ENCODE measurements around the gene BNC2.

The BNC2 gene

DNA sequence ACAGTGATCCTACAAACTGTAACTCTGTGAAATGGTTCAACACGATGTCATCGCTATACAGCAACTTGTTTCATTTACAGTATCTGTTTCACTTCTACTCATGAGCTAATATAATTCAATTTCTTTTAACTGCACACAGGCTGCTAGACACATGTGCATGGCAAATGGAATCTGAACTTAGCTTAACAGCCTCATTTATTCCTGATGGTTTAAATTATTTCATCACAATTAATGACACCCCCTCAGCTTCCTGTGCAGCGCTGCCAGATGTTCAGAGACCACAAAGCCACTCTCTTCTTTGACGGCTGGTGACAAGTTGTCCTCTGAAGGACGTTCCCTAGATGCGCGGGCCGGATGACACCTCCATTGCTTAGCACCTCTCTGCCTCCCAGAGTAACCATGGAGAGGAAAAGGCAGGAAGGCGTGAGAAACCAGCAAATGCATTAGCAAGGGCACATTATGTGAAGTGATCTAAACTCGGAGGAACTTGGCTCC, 191.1 kb downstream of the BNC2 start:
- ChIA-PET POLR2A (no interaction called here), CTCF (no interaction called here)
- no peak for DNase-seq (ENCODE audit: extremely low spot score)
- no peak for TF ChIP-seq ZNF384 (IDR thresholded peaks at IDR 0.05)
- TF ChIP-seq FOXK2 (IDR thresholded peaks at IDR 0.05), result no peak
- no peak for TF ChIP-seq SP1 (IDR thresholded peaks at IDR 0.05)
- TF ChIP-seq FOXM1 (IDR thresholded peaks at IDR 0.05; ENCODE audit: borderline replicate concordance), result no peak
- no peak for TF ChIP-seq LEF1 (IDR thresholded peaks at IDR 0.05; ENCODE audit: borderline replicate concordance)
- no peak for TF ChIP-seq TARDBP (IDR thresholded peaks at IDR 0.05)
- TF ChIP-seq HDGF (IDR thresholded peaks at IDR 0.05; ENCODE audit: borderline replicate concordance), result no peak
- no peak for TF ChIP-seq SUZ12 (IDR thresholded peaks at IDR 0.05)
- no peak for TF ChIP-seq FOXA1 (IDR thresholded peaks at IDR 0.05)
- TF ChIP-seq ELF4 (IDR thresholded peaks at IDR 0.05), result no peak
- TF ChIP-seq, protein P1, sequence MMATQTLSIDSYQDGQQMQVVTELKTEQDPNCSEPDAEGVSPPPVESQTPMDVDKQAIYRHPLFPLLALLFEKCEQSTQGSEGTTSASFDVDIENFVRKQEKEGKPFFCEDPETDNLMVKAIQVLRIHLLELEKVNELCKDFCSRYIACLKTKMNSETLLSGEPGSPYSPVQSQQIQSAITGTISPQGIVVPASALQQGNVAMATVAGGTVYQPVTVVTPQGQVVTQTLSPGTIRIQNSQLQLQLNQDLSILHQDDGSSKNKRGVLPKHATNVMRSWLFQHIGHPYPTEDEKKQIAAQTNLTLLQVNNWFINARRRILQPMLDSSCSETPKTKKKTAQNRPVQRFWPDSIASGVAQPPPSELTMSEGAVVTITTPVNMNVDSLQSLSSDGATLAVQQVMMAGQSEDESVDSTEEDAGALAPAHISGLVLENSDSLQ (IDR thresholded peaks at IDR 0.05), result no peak
- TF ChIP-seq L3MBTL2 (conservative IDR thresholded peaks at IDR 0.05), result no peak
- no peak for TF ChIP-seq ARNT (IDR thresholded peaks at IDR 0.05)
- TF ChIP-seq NFRKB (IDR thresholded peaks at IDR 0.05), result no peak

DNA sequence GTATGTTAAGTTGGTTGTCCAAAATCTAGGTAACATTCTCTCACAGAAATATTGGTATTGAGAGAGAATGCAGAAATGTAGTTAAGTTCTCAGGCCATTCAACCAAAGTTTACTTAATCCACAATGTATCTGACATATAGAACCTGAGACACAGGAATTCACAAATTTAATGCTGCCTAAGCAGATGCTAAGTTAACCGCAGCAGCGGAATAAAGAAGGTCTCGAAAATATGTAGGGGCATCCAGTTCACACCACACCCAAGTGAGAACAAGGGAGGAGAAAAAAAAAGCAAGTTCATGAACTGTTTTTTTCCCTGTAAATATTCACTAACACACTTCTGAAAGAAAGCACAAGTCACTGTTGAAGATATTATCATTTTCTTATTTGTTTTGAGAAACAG, 194.0 kb downstream of the BNC2 start:
- TF ChIP-seq HDGF (IDR thresholded peaks at IDR 0.05; ENCODE audit: borderline replicate concordance), result no peak
- TF ChIP-seq FOXM1 (IDR thresholded peaks at IDR 0.05; ENCODE audit: borderline replicate concordance), result no peak
- no peak for TF ChIP-seq TARDBP (IDR thresholded peaks at IDR 0.05)
- no peak for TF ChIP-seq CTBP1 (IDR thresholded peaks at IDR 0.05; ENCODE audit: borderline replicate concordance)
- CTCF ChIA-PET, result no interaction called here
- no peak for DNase-seq (ENCODE audit: extremely low spot score)
- POLR2A ChIA-PET, result no interaction called here

DNA sequence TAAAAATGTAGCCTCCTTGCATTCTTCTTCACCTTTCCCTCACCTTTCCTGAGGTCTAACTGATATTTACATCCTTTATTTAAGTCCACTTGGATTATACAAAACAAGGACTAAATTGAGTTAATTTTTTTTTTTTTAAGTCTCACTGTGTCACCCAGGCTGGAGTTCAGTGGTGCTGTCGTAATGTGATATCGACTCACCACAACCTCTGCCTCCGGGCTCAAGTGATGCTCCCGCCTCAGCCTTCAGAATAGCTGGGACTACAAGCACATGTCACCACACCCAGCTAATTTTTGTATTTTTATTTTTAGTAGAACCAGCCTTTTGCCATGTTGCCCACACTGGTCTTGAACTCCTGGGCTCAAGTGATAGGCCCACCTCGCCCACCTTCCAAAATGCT, 195.3 kb downstream of the BNC2 start:
- TF ChIP-seq SP1 (IDR thresholded peaks at IDR 0.05), result no peak
- TF ChIP-seq TARDBP (IDR thresholded peaks at IDR 0.05), result no peak
- TF ChIP-seq CTBP1 (IDR thresholded peaks at IDR 0.05; ENCODE audit: borderline replicate concordance), result no peak
- TF ChIP-seq L3MBTL2 (conservative IDR thresholded peaks at IDR 0.05), result no peak
- no peak for TF ChIP-seq HDGF (IDR thresholded peaks at IDR 0.05; ENCODE audit: borderline replicate concordance)
- TF ChIP-seq ELF4 (IDR thresholded peaks at IDR 0.05), result no peak
- no peak for TF ChIP-seq SUZ12 (IDR thresholded peaks at IDR 0.05)
- no peak for TF ChIP-seq ARNT (IDR thresholded peaks at IDR 0.05)
- TF ChIP-seq, protein P1 (IDR thresholded peaks at IDR 0.05), result no peak
- no peak for TF ChIP-seq FOXK2 (IDR thresholded peaks at IDR 0.05)
- TF ChIP-seq NFRKB (IDR thresholded peaks at IDR 0.05), result no peak
- no peak for TF ChIP-seq ZNF384 (IDR thresholded peaks at IDR 0.05)
- TF ChIP-seq BHLHE40 (IDR thresholded peaks at IDR 0.05; ENCODE audit: borderline replicate concordance), result no peak
- no peak for DNase-seq (ENCODE audit: extremely low spot score)
- CTCF ChIA-PET, result no interaction called here
- POLR2A ChIA-PET, result no interaction called here

DNA sequence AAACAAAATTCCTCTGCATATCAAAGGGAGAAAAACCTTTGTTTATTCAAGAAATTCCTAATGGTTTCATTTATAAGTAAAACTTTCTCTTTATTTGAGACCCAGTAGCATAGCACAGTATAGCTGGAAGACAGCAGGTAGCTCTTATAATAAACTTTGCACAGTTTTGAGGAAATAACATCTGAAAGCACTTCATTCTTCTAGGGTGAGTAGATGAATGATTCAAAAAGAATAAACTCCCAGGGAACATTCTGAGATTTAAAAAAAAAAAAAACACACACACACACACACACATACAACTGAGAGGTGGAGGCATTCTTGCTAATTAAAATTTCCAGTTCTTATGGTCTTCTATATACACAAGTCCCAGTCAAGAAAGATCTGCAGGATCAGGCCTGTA, 197.3 kb downstream of the BNC2 start:
- ChIA-PET CTCF (no interaction called here), POLR2A (no interaction called here)
- no peak for TF ChIP-seq SUZ12 (IDR thresholded peaks at IDR 0.05)
- TF ChIP-seq FOXK2 (IDR thresholded peaks at IDR 0.05), result no peak
- TF ChIP-seq TARDBP (IDR thresholded peaks at IDR 0.05), result no peak
- TF ChIP-seq NFRKB (IDR thresholded peaks at IDR 0.05), result no peak
- no peak for TF ChIP-seq CTBP1 (IDR thresholded peaks at IDR 0.05; ENCODE audit: borderline replicate concordance)
- no peak for TF ChIP-seq HDGF (IDR thresholded peaks at IDR 0.05; ENCODE audit: borderline replicate concordance)
- TF ChIP-seq, protein P1 (IDR thresholded peaks at IDR 0.05), result no peak
- no peak for TF ChIP-seq ELF4 (IDR thresholded peaks at IDR 0.05)
- TF ChIP-seq LEF1 (IDR thresholded peaks at IDR 0.05; ENCODE audit: borderline replicate concordance), result no peak
- TF ChIP-seq FOXM1 (IDR thresholded peaks at IDR 0.05; ENCODE audit: borderline replicate concordance), result no peak
- TF ChIP-seq BHLHE40 (IDR thresholded peaks at IDR 0.05; ENCODE audit: borderline replicate concordance), result no peak
- TF ChIP-seq ZNF384 (IDR thresholded peaks at IDR 0.05), result no peak
- TF ChIP-seq FOXA1 (IDR thresholded peaks at IDR 0.05), result no peak
- DNase-seq (ENCODE audit: extremely low spot score), result no peak

DNA sequence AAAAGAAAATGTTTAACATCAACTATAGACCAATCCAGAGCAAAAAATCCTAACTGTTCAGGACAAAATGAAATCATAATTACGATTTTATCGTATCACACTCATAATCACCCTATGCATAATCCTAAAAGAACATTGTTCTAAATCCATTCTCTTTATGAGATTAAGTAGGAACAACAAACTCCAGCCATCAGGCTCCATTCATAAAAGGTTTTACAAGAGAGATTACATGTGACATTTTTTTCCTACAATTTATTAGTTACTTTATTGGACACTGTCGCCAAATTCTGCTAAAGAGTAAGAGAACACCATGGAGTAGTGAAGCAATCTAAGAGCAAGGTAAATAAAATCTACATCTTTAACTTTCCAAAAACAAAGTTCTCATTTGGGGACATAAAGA, 198.0 kb downstream of the BNC2 start:
- ChIA-PET CTCF (no interaction called here), POLR2A (no interaction called here)

DNA sequence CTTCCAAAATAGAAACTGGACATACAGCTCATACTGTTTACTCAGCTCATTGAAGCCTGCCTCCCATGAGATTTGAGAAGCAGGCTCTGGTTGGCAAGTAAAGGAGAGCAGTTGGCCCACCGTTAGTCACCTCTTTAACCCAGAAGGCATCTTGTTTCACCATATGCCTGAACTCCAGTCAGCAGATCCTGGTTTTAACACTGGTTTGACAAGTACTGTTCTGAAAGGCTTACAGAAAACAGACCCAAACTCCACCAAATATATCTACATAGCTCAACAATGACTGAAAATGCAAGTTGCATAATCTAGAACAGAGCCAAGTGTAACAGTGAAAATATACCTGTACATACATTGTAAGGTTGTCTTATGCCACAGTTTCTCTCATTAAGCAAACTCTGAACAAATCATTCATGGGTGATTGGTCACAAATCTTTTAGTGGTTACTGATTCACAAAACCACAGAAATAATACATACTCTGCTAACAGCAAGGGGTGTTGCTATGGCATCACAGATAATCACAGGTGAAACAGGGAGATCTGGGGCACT, 198.8 kb downstream of the BNC2 start:
- ChIA-PET POLR2A (no interaction called here), CTCF (no interaction called here)
- DNase-seq (ENCODE audit: extremely low spot score), result no peak
- TF ChIP-seq TARDBP (IDR thresholded peaks at IDR 0.05), result no peak
- no peak for TF ChIP-seq LEF1 (IDR thresholded peaks at IDR 0.05; ENCODE audit: borderline replicate concordance)
- TF ChIP-seq NFRKB (IDR thresholded peaks at IDR 0.05), result no peak
- no peak for TF ChIP-seq ZNF384 (IDR thresholded peaks at IDR 0.05)
- no peak for TF ChIP-seq FOXM1 (IDR thresholded peaks at IDR 0.05; ENCODE audit: borderline replicate concordance)
- TF ChIP-seq FOXA1 (IDR thresholded peaks at IDR 0.05), result no peak

More for the DNA sequence above, 198.0 kb downstream of the BNC2 start:
- DNase-seq (ENCODE audit: extremely low spot score), result no peak
- TF ChIP-seq TARDBP (IDR thresholded peaks at IDR 0.05), result no peak
- TF ChIP-seq, protein P1 (IDR thresholded peaks at IDR 0.05), result peak; percentile 27; the same call in 1 of the 2 replicates
